Transverse colon (tissue), 4 donors: ENCODE data around the gene GOLGA6A.
"Not testable (repeated sequence)": the region's sequence is repeated elsewhere in the genome, so short reads cannot be mapped to it uniquely, and the experiment has no call there.

ENCODE experiments used
- POLR2A ChIP-seq: fragments of 450-650 bp; IDR thresholded peaks from one replicate; pipeline ENCODE4 v1.6.1; 2016; ENCODE audit warnings: antibody characterized with exemption, mild to moderate bottlenecking, moderate library complexity
- POLR2AphosphoS5 ChIP-seq, 3 donors: sonication (generic); formaldehyde crosslinking; IDR thresholded peaks; one replicate each; pipeline ENCODE4 v1.6.1; 2016; ENCODE audit warnings: antibody characterized with exemption in 3 of 3
- TF ChIP-seq, protein P1 (sequence below), 5 experiments: fragments of 200-600 bp in 3 of 5; fragments of 450-650 bp in 2 of 5; sonication (generic) in 3 of 5; IDR thresholded peaks; 1 replicate in 2 of 5; 2 replicates in 3 of 5; pipeline ENCODE4 v1.5.1; 2016 to 2017; ENCODE audit warnings: antibody characterized with exemption in 5 of 5, inconsistent platforms in 3 of 5, mild to moderate bottlenecking in 2 of 5, moderate library complexity in 1 of 5

DNA sequence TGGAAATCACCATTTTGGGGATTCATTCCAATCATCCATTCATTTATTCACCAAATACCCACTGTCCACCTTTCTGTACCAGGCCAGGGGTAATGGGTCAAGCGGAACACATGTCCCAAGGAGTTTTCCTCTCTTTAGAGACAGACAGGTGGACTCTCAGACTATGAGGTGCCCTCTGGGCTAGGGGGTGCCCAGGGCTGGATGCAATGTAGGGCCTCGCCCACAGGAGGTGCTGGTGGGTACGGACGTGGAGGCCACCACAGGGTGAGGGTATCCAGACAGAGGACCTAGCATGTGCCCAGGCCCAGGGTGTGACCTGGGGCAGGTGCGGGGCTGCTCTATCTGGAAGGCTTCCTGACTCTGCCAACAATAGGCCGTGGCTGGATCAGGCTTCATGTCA is 26.3 kb upstream of the GOLGA6A start:
- TF ChIP-seq, protein P1, sequence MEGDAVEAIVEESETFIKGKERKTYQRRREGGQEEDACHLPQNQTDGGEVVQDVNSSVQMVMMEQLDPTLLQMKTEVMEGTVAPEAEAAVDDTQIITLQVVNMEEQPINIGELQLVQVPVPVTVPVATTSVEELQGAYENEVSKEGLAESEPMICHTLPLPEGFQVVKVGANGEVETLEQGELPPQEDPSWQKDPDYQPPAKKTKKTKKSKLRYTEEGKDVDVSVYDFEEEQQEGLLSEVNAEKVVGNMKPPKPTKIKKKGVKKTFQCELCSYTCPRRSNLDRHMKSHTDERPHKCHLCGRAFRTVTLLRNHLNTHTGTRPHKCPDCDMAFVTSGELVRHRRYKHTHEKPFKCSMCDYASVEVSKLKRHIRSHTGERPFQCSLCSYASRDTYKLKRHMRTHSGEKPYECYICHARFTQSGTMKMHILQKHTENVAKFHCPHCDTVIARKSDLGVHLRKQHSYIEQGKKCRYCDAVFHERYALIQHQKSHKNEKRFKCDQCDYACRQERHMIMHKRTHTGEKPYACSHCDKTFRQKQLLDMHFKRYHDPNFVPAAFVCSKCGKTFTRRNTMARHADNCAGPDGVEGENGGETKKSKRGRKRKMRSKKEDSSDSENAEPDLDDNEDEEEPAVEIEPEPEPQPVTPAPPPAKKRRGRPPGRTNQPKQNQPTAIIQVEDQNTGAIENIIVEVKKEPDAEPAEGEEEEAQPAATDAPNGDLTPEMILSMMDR (IDR thresholded peaks at IDR 0.05), result not testable (repeated sequence)
- not testable (repeated sequence) for TF ChIP-seq POLR2A; POLR2AphosphoS5 (IDR thresholded peaks at IDR 0.05)
